HepG2 (cell line): ENCODE results near the gene CCT6A. TPM values are rescaled to one million over a fixed set of nuclear protein-coding genes. Genes with fewer than 3 reads are reported as not detected.
A peak's percentile ranks its signal among the peaks of the same experiment; 100 is the strongest.

Source experiments
- ARID4A ChIP-seq: sonication (generic); formaldehyde crosslinking; IDR thresholded peaks from 2 replicates; pipeline ENCODE4 v1.5.0; 2020; ENCODE audit warnings: mild to moderate bottlenecking, missing genetic modification reagents, borderline replicate concordance
- ATF1 ChIP-seq: IDR thresholded peaks from 2 replicates; pipeline ENCODE4 v1.6.1; 2016; ENCODE audit warnings: mild to moderate bottlenecking, control low read depth
- ATM ChIP-seq: fragments of 450-650 bp; IDR thresholded peaks from 2 replicates; pipeline ENCODE4 v1.7.1; 2017; ENCODE audit warnings: mild to moderate bottlenecking, borderline replicate concordance
- BCL3 ChIP-seq: sonication (generic); formaldehyde crosslinking; IDR thresholded peaks from 2 replicates; pipeline ENCODE4 v1.5.1; 2020; ENCODE audit warnings: mild to moderate bottlenecking, missing genetic modification reagents, moderate library complexity
- CHD4 ChIP-seq: fragments of 200-600 bp; sonication (generic); IDR thresholded peaks from 2 replicates; pipeline ENCODE4 v1.7.0; 2017; ENCODE audit warnings: mild to moderate bottlenecking, low read length, borderline replicate concordance
- ELF3 ChIP-seq: IDR thresholded peaks from 2 replicates; pipeline ENCODE4 v1.6.1; 2016; ENCODE audit warnings: missing genetic modification reagents, missing compliant biosample characterization
- PAX8 ChIP-seq: sonication (generic); formaldehyde crosslinking; IDR thresholded peaks from 2 replicates; pipeline ENCODE4 v1.8.0; 2022; ENCODE audit warnings: mild to moderate bottlenecking, missing genetic modification reagents, borderline replicate concordance
- POLR2G ChIP-seq: fragments of 200-400 bp; formaldehyde crosslinking; IDR thresholded peaks from 2 replicates; pipeline ENCODE4 v1.6.1; 2018; ENCODE audit warnings: mild to moderate bottlenecking, low read depth, low read length, moderate library complexity
- RARG ChIP-seq: sonication (generic); formaldehyde crosslinking; IDR thresholded peaks from 2 replicates; pipeline ENCODE4 v1.4.0; 2020; ENCODE audit warnings: low read depth, mild to moderate bottlenecking, missing genetic modification reagents
- RBFOX2 ChIP-seq: fragments of 200-400 bp; formaldehyde crosslinking; IDR thresholded peaks from 2 replicates; pipeline ENCODE4 v1.6.1; 2017; ENCODE audit warnings: low read depth, mild to moderate bottlenecking, low read length
- RCOR2 ChIP-seq: IDR thresholded peaks from 2 replicates; pipeline ENCODE4 v1.6.1; 2016; ENCODE audit warnings: missing biosample characterization, missing genetic modification reagents
- RXRB ChIP-seq: IDR thresholded peaks from 2 replicates; pipeline ENCODE4 v1.6.1; 2016; ENCODE audit warnings: borderline replicate concordance, missing genetic modification reagents, missing compliant biosample characterization
- SMC3 ChIP-seq: IDR thresholded peaks from 2 replicates; pipeline ENCODE4 v1.6.1; 2011; ENCODE audit warnings: low read length, improper control_type of control experiment
- TEF ChIP-seq: sonication (generic); formaldehyde crosslinking; IDR thresholded peaks from 2 replicates; pipeline ENCODE4 v1.5.0; 2020; ENCODE audit warnings: missing genetic modification reagents
- ZMAT3 ChIP-seq: sonication (generic); formaldehyde crosslinking; conservative IDR thresholded peaks from 2 replicates; pipeline ENCODE4 v1.7.0; 2021; ENCODE audit warnings: missing genetic modification reagents
- ZNF136 ChIP-seq: sonication (generic); formaldehyde crosslinking; IDR thresholded peaks from 2 replicates; pipeline ENCODE4 v1.8.1; 2022; ENCODE audit warnings: low read depth, mild to moderate bottlenecking, moderate library complexity, missing genetic modification reagents
- ZNF614 ChIP-seq: IDR thresholded peaks from 2 replicates; pipeline ENCODE4 v1.6.1; 2018; ENCODE audit warnings: missing biosample characterization, missing genetic modification reagents, inconsistent platforms, borderline replicate concordance
- ZSCAN5A ChIP-seq: sonication (generic); formaldehyde crosslinking; IDR thresholded peaks from 2 replicates; pipeline ENCODE4 v1.8.0; 2022; ENCODE audit warnings: mild to moderate bottlenecking, missing genetic modification reagents, borderline replicate concordance
- polyA plus RNA-seq, 8 experiments: library from polyadenylated mRNA; depleted of rRNA in 3 of 8; stranded (reverse) in 7 of 8; unstranded in 1 of 8; fragments of >200 nt; fragmentation: Illumina TruSeq in 4 of 8; extraction: Trizol in 4 of 8; gene quantifications; 2 replicates each; pipeline versions ENCODE4 v1.2.1 to v1.2.3, GENCODE V29; 2011 to 2016; ENCODE audit warnings: low read depth in 4 of 8, missing spikeins in 1 of 8, mixed read lengths in 1 of 8; ENCODE audit not compliant: insufficient read depth in 1 of 8
- total RNA-seq, 5 experiments: library from RNA; depleted of rRNA; stranded (reverse); fragments of >200 nt; fragmentation: Illumina TruSeq; extraction: Trizol; gene quantifications; 2 replicates each; pipeline ENCODE4 v1.2.3, GENCODE V29; 2016; ENCODE audit warnings: low read depth in 1 of 5
- TF ChIP-seq, protein P1 (sequence below): sonication (generic); formaldehyde crosslinking; IDR thresholded peaks from 2 replicates; pipeline ENCODE4 v1.4.0; 2020; ENCODE audit warnings: missing genetic modification reagents

Gene CCT6A
- total and polyA plus RNA-seq, 2 of the 13 experiments (the other 11 are each of a cell fraction or from before 2014, with no cell fraction given): 219 to 292 TPM

GRCh38 chr7:56063882-56064625 lies 12.5 kb downstream of the CCT6A start, which contains the start of gene SUMF2 (continued):
- peak; percentile 92 for TF ChIP-seq ARID4A (CRISPR knock-in tag)
- no peak for TF ChIP-seq SMC3
- TF ChIP-seq, protein P1, sequence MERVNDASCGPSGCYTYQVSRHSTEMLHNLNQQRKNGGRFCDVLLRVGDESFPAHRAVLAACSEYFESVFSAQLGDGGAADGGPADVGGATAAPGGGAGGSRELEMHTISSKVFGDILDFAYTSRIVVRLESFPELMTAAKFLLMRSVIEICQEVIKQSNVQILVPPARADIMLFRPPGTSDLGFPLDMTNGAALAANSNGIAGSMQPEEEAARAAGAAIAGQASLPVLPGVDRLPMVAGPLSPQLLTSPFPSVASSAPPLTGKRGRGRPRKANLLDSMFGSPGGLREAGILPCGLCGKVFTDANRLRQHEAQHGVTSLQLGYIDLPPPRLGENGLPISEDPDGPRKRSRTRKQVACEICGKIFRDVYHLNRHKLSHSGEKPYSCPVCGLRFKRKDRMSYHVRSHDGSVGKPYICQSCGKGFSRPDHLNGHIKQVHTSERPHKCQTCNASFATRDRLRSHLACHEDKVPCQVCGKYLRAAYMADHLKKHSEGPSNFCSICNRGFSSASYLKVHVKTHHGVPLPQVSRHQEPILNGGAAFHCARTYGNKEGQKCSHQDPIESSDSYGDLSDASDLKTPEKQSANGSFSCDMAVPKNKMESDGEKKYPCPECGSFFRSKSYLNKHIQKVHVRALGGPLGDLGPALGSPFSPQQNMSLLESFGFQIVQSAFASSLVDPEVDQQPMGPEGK (CRISPR knock-in tag): peak; percentile 79
- TF ChIP-seq RBFOX2: peak; percentile 99
- TF ChIP-seq ATF1 (CRISPR knock-in tag): no peak
- no peak for TF ChIP-seq RCOR2
- TF ChIP-seq RXRB (CRISPR knock-in tag): peak; percentile 77
- no peak for TF ChIP-seq ZNF614 (CRISPR knock-in tag)
- TF ChIP-seq POLR2G: peak; percentile 95
- 0 out of 2 replicates have a peak, but pooled peaks have one; percentile 63 for TF ChIP-seq ZNF136 (CRISPR knock-in tag)
- TF ChIP-seq ELF3 (CRISPR knock-in tag): peak; percentile 49; the same call in 1 of the 2 replicates
- TF ChIP-seq TEF: no peak
- TF ChIP-seq ATM: no peak
- 0 out of 2 replicates have a peak, but pooled peaks have one; percentile 36 for TF ChIP-seq ZSCAN5A (CRISPR knock-in tag)
- no peak for TF ChIP-seq PAX8 (CRISPR knock-in tag)
- TF ChIP-seq CHD4: no peak
- TF ChIP-seq RARG (CRISPR knock-in tag): no peak
- peak; percentile 68; the same call in 1 of the 2 replicates for TF ChIP-seq BCL3 (CRISPR knock-in tag)
- TF ChIP-seq ZMAT3 (CRISPR knock-in tag): peak; percentile 97
